ENCODE measurements around the gene STAC2. TPM values are rescaled to one million over a fixed set of nuclear protein-coding genes. Genes with fewer than 3 reads are reported as not detected.

Gene STAC2
- total RNA-seq, 1 experiment from 2014 or later, result not detected

- H3K36me3 ChIP-seq, result no peaks in the 10 kb centered on the region
- peaks cover 25% of the 10 kb centered on the region for H3K4me1 ChIP-seq (replicated peaks)
- H3K4me3 ChIP-seq, result peak overlapping the region; percentile 22
- H3K27me3 ChIP-seq (replicated peaks), result peaks cover 27% of the 10 kb centered on the region
- H3K27ac ChIP-seq, result no peak overlapping the region
- H3K9me3 ChIP-seq (replicated peaks), result no peaks in the 10 kb centered on the region
- DNase-seq (ENCODE audit: low read depth in 1 of 2, low spot score in 2 of 2), result no peak
Measured at GRCh38 chr17:39224778-39225307, 902 bp downstream of the STAC2 start.

GRCh38 chr17:39223907-39224777, 1.6 kb downstream of the STAC2 start:
- H3K4me3 ChIP-seq, result no peak overlapping the region
- H3K27ac ChIP-seq, result no peak overlapping the region
- no peaks in the 10 kb centered on the region for H3K36me3 ChIP-seq
- H3K4me1 ChIP-seq (replicated peaks), result peaks cover 18% of the 10 kb centered on the region
- DNase-seq (ENCODE audit: low read depth in 1 of 2, low spot score in 2 of 2), result no peak
- H3K27me3 ChIP-seq (replicated peaks), result peaks cover 27% of the 10 kb centered on the region
- no peaks in the 10 kb centered on the region for H3K9me3 ChIP-seq (replicated peaks)

- DNase-seq (ENCODE audit: low read depth in 1 of 2, low spot score in 2 of 2), result no peak
- Histone ChIP-seq H3K27me3 (replicated peaks) (peaks cover 27% of the 10 kb centered on the region), H3K4me1 (replicated peaks) (peaks cover 13% of the 10 kb centered on the region), H3K4me3 (no peak overlapping the region), H3K36me3 (no peaks in the 10 kb centered on the region), H3K9me3 (replicated peaks) (no peaks in the 10 kb centered on the region), H3K27ac (no peak overlapping the region)
Measured at GRCh38 chr17:39222866-39223834, 2.6 kb downstream of the STAC2 start.

- peaks cover 27% of the 10 kb centered on the region for H3K27me3 ChIP-seq (replicated peaks)
Measured at GRCh38 chr17:39222151-39222550, 3.6 kb downstream of the STAC2 start.

GRCh38 chr17:39221572-39221971, 4.2 kb downstream of the STAC2 start:
- H3K4me3 ChIP-seq, result no peak overlapping the region
- no peaks in the 10 kb centered on the region for H3K9me3 ChIP-seq (replicated peaks)
- H3K27me3 ChIP-seq (replicated peaks), result peaks cover 26% of the 10 kb centered on the region
- peaks cover 13% of the 10 kb centered on the region for H3K4me1 ChIP-seq (replicated peaks)
- H3K36me3 ChIP-seq, result no peaks in the 10 kb centered on the region
- no peak for DNase-seq (ENCODE audit: low read depth in 1 of 2, low spot score in 2 of 2)
- H3K27ac ChIP-seq, result no peak overlapping the region

More at GRCh38 chr17:39222151-39222550, 3.6 kb downstream of the STAC2 start:
- H3K9me3 ChIP-seq (replicated peaks), result no peaks in the 10 kb centered on the region
- no peak for DNase-seq (ENCODE audit: low read depth in 1 of 2, low spot score in 2 of 2)
- H3K27ac ChIP-seq, result no peak overlapping the region
- H3K4me1 ChIP-seq (replicated peaks), result peaks cover 13% of the 10 kb centered on the region
- no peak overlapping the region for H3K4me3 ChIP-seq
- no peaks in the 10 kb centered on the region for H3K36me3 ChIP-seq

GRCh38 chr17:39219647-39220154, 6.0 kb downstream of the STAC2 start:
- DNase-seq (ENCODE audit: low read depth in 1 of 2, low spot score in 2 of 2), result no peak
- Histone ChIP-seq H3K4me1 (replicated peaks) (no peaks in the 10 kb centered on the region), H3K27me3 (replicated peaks) (peaks cover 13% of the 10 kb centered on the region), H3K27ac (no peak overlapping the region), H3K4me3 (no peak overlapping the region), H3K36me3 (no peaks in the 10 kb centered on the region), H3K9me3 (replicated peaks) (no peaks in the 10 kb centered on the region)

GRCh38 chr17:39218906-39219305, 6.8 kb downstream of the STAC2 start:
- no peaks in the 10 kb centered on the region for H3K9me3 ChIP-seq (replicated peaks)
- no peaks in the 10 kb centered on the region for H3K4me1 ChIP-seq (replicated peaks)
- no peak overlapping the region for H3K27ac ChIP-seq
- H3K36me3 ChIP-seq, result no peaks in the 10 kb centered on the region
- H3K4me3 ChIP-seq, result no peak overlapping the region
- H3K27me3 ChIP-seq (replicated peaks), result peaks cover 5% of the 10 kb centered on the region
- no peak for DNase-seq (ENCODE audit: low read depth in 1 of 2, low spot score in 2 of 2)

GRCh38 chr17:39217734-39218369, 7.9 kb downstream of the STAC2 start:
- H3K27me3 ChIP-seq (replicated peaks), result peaks cover 4% of the 10 kb centered on the region; the same call in 1 of the 2 replicates
- H3K4me3 ChIP-seq, result no peak overlapping the region
- no peaks in the 10 kb centered on the region for H3K9me3 ChIP-seq (replicated peaks)
- H3K27ac ChIP-seq, result no peak overlapping the region
- H3K36me3 ChIP-seq, result no peaks in the 10 kb centered on the region
- H3K4me1 ChIP-seq (replicated peaks), result no peaks in the 10 kb centered on the region
- no peak for DNase-seq (ENCODE audit: low read depth in 1 of 2, low spot score in 2 of 2)

GRCh38 chr17:39213852-39214251, 11.9 kb downstream of the STAC2 start:
- no peak for DNase-seq (ENCODE audit: low read depth in 1 of 2, low spot score in 2 of 2)
- Histone ChIP-seq H3K4me3 (no peak overlapping the region), H3K27ac (no peak overlapping the region), H3K36me3 (no peaks in the 10 kb centered on the region), H3K9me3 (replicated peaks) (no peaks in the 10 kb centered on the region), H3K27me3 (replicated peaks) (peaks cover 4% of the 10 kb centered on the region; the same call in 1 of the 2 replicates), H3K4me1 (replicated peaks) (peaks cover 11% of the 10 kb centered on the region)

GRCh38 chr17:39212841-39213480, 12.8 kb downstream of the STAC2 start:
- Histone ChIP-seq H3K4me1 (replicated peaks) (peaks cover 11% of the 10 kb centered on the region), H3K9me3 (replicated peaks) (no peaks in the 10 kb centered on the region), H3K27me3 (replicated peaks) (peaks cover 4% of the 10 kb centered on the region; the same call in 1 of the 2 replicates), H3K4me3 (no peak overlapping the region), H3K27ac (no peak overlapping the region), H3K36me3 (no peaks in the 10 kb centered on the region)
- no peak for DNase-seq (ENCODE audit: low read depth in 1 of 2, low spot score in 2 of 2)

- DNase-seq (ENCODE audit: low read depth in 1 of 2, low spot score in 2 of 2), result no peak
- H3K27ac ChIP-seq, result no peak overlapping the region
- no peaks in the 10 kb centered on the region for H3K9me3 ChIP-seq (replicated peaks)
- peaks cover 11% of the 10 kb centered on the region for H3K4me1 ChIP-seq (replicated peaks)
- peaks cover 4% of the 10 kb centered on the region; the same call in 1 of the 2 replicates for H3K27me3 ChIP-seq (replicated peaks)
- H3K36me3 ChIP-seq, result no peaks in the 10 kb centered on the region
- H3K4me3 ChIP-seq, result no peak overlapping the region
Measured at GRCh38 chr17:39212195-39212810, 13.4 kb downstream of the STAC2 start.

GRCh38 chr17:39210093-39210434, 15.7 kb downstream of the STAC2 start:
- peaks cover 5% of the 10 kb centered on the region for H3K36me3 ChIP-seq
- H3K4me3 ChIP-seq, result peak overlapping the region; percentile 18
- no peak for DNase-seq (ENCODE audit: low read depth in 1 of 2, low spot score in 2 of 2)

More at GRCh38 chr17:39210093-39210434, 15.7 kb downstream of the STAC2 start:
- no peak overlapping the region for H3K27ac ChIP-seq
- no peaks in the 10 kb centered on the region for H3K9me3 ChIP-seq (replicated peaks)
- H3K27me3 ChIP-seq (replicated peaks), result no peaks in the 10 kb centered on the region; the same call in 1 of the 2 replicates
- H3K4me1 ChIP-seq (replicated peaks), result peaks cover 11% of the 10 kb centered on the region
